AG04450 (cell line): Measurements from ENCODE around the gene KCNN3. TPM values are rescaled to one million over a fixed set of nuclear protein-coding genes. Genes with fewer than 3 reads are reported as not detected.

Source experiments
- CTCF ChIA-PET: fragments of 300-600, 350-600 bp; formaldehyde crosslinking; extraction: SDS; loops from one replicate; lab custom pipeline; 2022; ENCODE audit warnings: antibody characterized with exemption, inconsistent platforms; lab: Charles Lee
- POLR2A ChIA-PET: fragments of 350-600 bp; formaldehyde crosslinking; extraction: SDS; loops from one replicate; lab custom pipeline; 2021; ENCODE audit warnings: antibody characterized with exemption, inconsistent platforms; lab: Yijun Ruan, JAX
- DNase-seq: peaks from one replicate; pipeline ENCODE4 v3.0.0-alpha.2; 2011; ENCODE audit warnings: low read depth, low spot score
- H3K27ac ChIP-seq: one replicate; pipeline ENCODE4 v1.5.1; 2012; ENCODE audit warnings: low read depth, low read length, control low read depth
- H3K27me3 ChIP-seq: one replicate; pipeline ENCODE4 v1.6.0; 2012; ENCODE audit warnings: low read length; ENCODE audit not compliant: control insufficient read depth, insufficient read depth
- H3K4me3 ChIP-seq: 2 replicates; pipeline ENCODE4 v1.5.1; 2011; ENCODE audit warnings: mild to moderate bottlenecking, low read depth, low read length, control low read depth
- H3K9me3 ChIP-seq: 2 replicates; pipeline ENCODE4 v1.5.1; 2012; ENCODE audit warnings: low read length; ENCODE audit not compliant: control insufficient read depth, insufficient read depth
- polyA plus RNA-seq: library from polyadenylated mRNA; depleted of rRNA; stranded (reverse); fragments of >200 nt; gene quantifications from 2 replicates; pipeline ENCODE4 v1.2.3, GENCODE V29; 2011
- TF ChIP-seq, protein P1 (sequence below): IDR thresholded peaks from 2 replicates; pipeline ENCODE4 v1.5.1; 2011; ENCODE audit warnings: low read depth, low read length, control low read depth, inconsistent platforms

Gene KCNN3
- polyA plus RNA-seq, 1 experiment, result 0.09 TPM

- peaks cover 58% of the 10 kb centered on the region for H3K27me3 ChIP-seq
- ChIA-PET POLR2A (no interaction called here), CTCF (no interaction called here)
- H3K9me3 ChIP-seq, result no peaks in the 10 kb centered on the region
- no peak overlapping the region for H3K4me3 ChIP-seq
- H3K27ac ChIP-seq, result no peak overlapping the region
- TF ChIP-seq, protein P1, sequence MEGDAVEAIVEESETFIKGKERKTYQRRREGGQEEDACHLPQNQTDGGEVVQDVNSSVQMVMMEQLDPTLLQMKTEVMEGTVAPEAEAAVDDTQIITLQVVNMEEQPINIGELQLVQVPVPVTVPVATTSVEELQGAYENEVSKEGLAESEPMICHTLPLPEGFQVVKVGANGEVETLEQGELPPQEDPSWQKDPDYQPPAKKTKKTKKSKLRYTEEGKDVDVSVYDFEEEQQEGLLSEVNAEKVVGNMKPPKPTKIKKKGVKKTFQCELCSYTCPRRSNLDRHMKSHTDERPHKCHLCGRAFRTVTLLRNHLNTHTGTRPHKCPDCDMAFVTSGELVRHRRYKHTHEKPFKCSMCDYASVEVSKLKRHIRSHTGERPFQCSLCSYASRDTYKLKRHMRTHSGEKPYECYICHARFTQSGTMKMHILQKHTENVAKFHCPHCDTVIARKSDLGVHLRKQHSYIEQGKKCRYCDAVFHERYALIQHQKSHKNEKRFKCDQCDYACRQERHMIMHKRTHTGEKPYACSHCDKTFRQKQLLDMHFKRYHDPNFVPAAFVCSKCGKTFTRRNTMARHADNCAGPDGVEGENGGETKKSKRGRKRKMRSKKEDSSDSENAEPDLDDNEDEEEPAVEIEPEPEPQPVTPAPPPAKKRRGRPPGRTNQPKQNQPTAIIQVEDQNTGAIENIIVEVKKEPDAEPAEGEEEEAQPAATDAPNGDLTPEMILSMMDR, result no peak
- no peak for DNase-seq
Observed at GRCh38 chr1:154799188-154799587, 70.9 kb downstream of the KCNN3 start.

DNA sequence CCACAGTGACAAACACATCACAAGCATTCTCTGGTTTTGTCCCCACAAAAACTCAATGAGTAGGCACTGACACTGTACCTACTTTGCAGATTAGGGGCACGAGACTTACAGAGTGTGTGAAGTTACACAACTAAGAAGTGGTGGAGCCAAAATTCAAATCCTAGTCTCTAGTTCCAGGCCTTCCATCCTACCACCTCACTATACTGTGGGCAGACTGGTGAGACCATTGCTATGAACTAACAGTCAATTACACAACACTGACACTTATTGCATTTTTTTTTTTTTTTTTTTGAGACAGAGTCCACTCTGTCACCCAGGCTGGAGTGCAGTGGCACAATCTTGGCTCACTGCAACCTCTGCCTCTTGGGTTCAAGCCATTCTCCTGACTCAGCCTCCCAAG is 71.4 kb downstream of the KCNN3 start:
- peaks cover 56% of the 10 kb centered on the region for H3K27me3 ChIP-seq
- TF ChIP-seq, protein P1, result no peak
- POLR2A ChIA-PET, result no interaction called here
- CTCF ChIA-PET, result no interaction called here
- no peaks in the 10 kb centered on the region for H3K9me3 ChIP-seq
- H3K4me3 ChIP-seq, result no peak overlapping the region
- no peak for DNase-seq
- H3K27ac ChIP-seq, result no peak overlapping the region

- no peak for DNase-seq
- ChIA-PET POLR2A (no interaction called here), CTCF (no interaction called here)
- Histone ChIP-seq H3K27me3 (peaks cover 56% of the 10 kb centered on the region), H3K9me3 (no peaks in the 10 kb centered on the region), H3K27ac (no peak overlapping the region), H3K4me3 (no peak overlapping the region)
- TF ChIP-seq, protein P1, result no peak
Observed at GRCh38 chr1:154797175-154797574, 72.9 kb downstream of the KCNN3 start.

GRCh38 chr1:154796303-154796892 is 73.7 kb downstream of the KCNN3 start:
- Histone ChIP-seq H3K27me3 (peaks cover 57% of the 10 kb centered on the region), H3K4me3 (no peak overlapping the region), H3K9me3 (no peaks in the 10 kb centered on the region), H3K27ac (no peak overlapping the region)
- ChIA-PET CTCF (no interaction called here), POLR2A (no interaction called here)
- DNase-seq, result no peak
- TF ChIP-seq, protein P1, result no peak

GRCh38 chr1:154794608-154795007 is 75.5 kb downstream of the KCNN3 start:
- no peak for DNase-seq
- no peak overlapping the region for H3K4me3 ChIP-seq
- TF ChIP-seq, protein P1, result no peak
- H3K27ac ChIP-seq, result no peak overlapping the region
- POLR2A ChIA-PET, result no interaction called here
- H3K9me3 ChIP-seq, result no peaks in the 10 kb centered on the region
- peaks cover 47% of the 10 kb centered on the region for H3K27me3 ChIP-seq
- CTCF ChIA-PET, result no interaction called here
